Stimulated activated naive B cell treated with anti-CD40 and anti-IgM and Interleukin-4, amounts not matched to agents 10 μg/mL and 1 μg/mL and 100 μg/mL, for 72 hours (primary cell): Measurements from ENCODE around the gene COQ8B.
"Not testable (repeated sequence)": the region's sequence is repeated elsewhere in the genome, so short reads cannot be mapped to it uniquely, and the experiment has no call there.

Source experiments
- ATAC-seq, 2 donors: fragments of 150-1000 bp; cut with Tn5 transposase; replicated peaks; 2 replicates each; pipeline ENCODE4 v1.10.0; 2021; ENCODE audit warnings: moderate library complexity in 1 of 2
- DNase-seq: peaks from one replicate; pipeline ENCODE4 v3.0.0; 2021
- H3K27ac Mint-ChIP-seq: one replicate; pipeline ENCODE4 v1.8.0; 2022; ENCODE audit warnings: mild to moderate bottlenecking, mixed read lengths
- H3K27me3 Mint-ChIP-seq, 2 donors: one replicate each; pipeline ENCODE4 v1.8.0; 2022; ENCODE audit warnings: mixed read lengths in 2 of 2
- H3K36me3 Mint-ChIP-seq, 2 donors: one replicate each; pipeline ENCODE4 v1.8.0; 2022; ENCODE audit warnings: mixed read lengths in 2 of 2, mild to moderate bottlenecking in 1 of 2
- H3K4me1 Mint-ChIP-seq, 2 donors: one replicate each; pipeline ENCODE4 v1.8.0; 2022; ENCODE audit warnings: mixed read lengths in 2 of 2, mild to moderate bottlenecking in 1 of 2
- H3K4me3 Mint-ChIP-seq, 2 donors: one replicate each; pipeline ENCODE4 v1.8.0; 2022; ENCODE audit warnings: mild to moderate bottlenecking in 2 of 2, mixed read lengths in 2 of 2, moderate library complexity in 1 of 2
- H3K9me3 Mint-ChIP-seq, 2 donors: one replicate each; pipeline ENCODE4 v1.8.0; 2022; ENCODE audit warnings: mixed read lengths in 2 of 2, mild to moderate bottlenecking in 1 of 2

The COQ8B gene

DNA sequence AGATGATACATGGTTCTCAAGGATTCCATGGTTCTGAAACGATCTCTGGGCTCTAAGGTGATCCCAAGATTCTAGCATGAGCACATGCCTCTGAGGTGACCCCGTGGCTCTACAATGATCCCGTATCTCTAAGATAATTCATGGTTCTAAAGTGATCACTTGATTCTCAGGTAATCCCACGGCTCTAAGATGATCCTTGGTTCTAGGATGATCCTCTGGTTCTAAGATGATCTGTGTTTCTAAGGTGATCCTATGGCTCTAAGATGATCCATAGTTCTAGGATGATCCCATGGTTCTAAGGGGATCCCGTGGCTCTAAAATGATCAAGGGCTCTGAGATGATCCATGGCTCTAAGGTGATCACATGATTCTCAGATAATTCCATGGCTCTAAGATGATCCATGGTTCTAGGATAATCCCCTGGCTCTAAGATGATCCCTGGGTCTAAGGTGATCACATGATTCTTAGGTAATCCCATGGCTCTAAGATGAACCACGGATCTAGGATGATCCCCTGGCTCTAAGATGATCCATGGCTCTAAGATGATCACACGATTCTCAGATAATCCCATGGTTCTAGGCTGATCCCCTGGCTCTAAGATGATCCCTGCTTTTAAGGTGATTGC, 47.6 kb downstream of the COQ8B start:
- H3K4me1 Mint-ChIP-seq = peaks cover 2 to 7% of the 10 kb centered on the region in 2 donors
- H3K4me3 Mint-ChIP-seq = no peak overlapping the region
- H3K27ac Mint-ChIP-seq = no peak overlapping the region
- H3K36me3 Mint-ChIP-seq = peaks cover 36 to 44% of the 10 kb centered on the region in 2 donors
- no peak for ATAC-seq
- no peaks in the 10 kb centered on the region for H3K9me3 Mint-ChIP-seq
- no peaks in the 10 kb centered on the region for H3K27me3 Mint-ChIP-seq
- no peak for DNase-seq

DNA sequence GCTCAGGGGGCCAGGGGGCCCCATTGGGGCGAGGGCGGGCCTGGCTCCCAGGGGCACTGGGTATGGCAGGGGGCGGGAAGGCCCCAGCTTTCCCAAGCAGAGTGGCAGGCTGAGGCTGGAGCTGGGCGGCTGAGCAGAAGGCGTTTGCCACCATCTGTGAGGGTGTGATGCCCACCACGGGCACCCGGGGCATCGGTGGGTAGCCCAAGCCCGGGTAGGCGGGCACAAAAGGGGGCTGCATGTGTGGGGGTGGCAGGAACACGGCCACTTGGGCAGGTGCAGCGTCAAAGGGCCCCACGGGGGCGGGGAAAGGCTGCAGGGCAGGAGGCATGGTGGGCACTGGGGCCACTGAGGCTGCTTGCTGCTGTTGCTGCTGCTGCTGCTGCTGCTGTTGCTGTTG, 49.1 kb downstream of the COQ8B start:
- H3K4me1 Mint-ChIP-seq = peaks cover 14 to 22% of the 10 kb centered on the region in 2 donors
- no peak overlapping the region for H3K27ac Mint-ChIP-seq
- H3K36me3 Mint-ChIP-seq = peaks cover 36 to 44% of the 10 kb centered on the region in 2 donors
- ATAC-seq (no peak), DNase-seq (no peak)
- H3K9me3 Mint-ChIP-seq = no peaks in the 10 kb centered on the region
- H3K27me3 Mint-ChIP-seq = no peaks in the 10 kb centered on the region
- H3K4me3 Mint-ChIP-seq = no peak overlapping the region

GRCh38 chr19:40666803-40667438, 49.8 kb downstream of the COQ8B start:
- DNase-seq (no peak), ATAC-seq (no peak)
- peaks cover 14 to 24% of the 10 kb centered on the region in 2 donors for H3K4me1 Mint-ChIP-seq
- H3K27me3 Mint-ChIP-seq = no peaks in the 10 kb centered on the region
- no peak overlapping the region for H3K4me3 Mint-ChIP-seq
- H3K27ac Mint-ChIP-seq = no peak overlapping the region
- no peaks in the 10 kb centered on the region for H3K9me3 Mint-ChIP-seq
- H3K36me3 Mint-ChIP-seq = peaks cover 36 to 44% of the 10 kb centered on the region in 2 donors

GRCh38 chr19:40663695-40664692, 52.7 kb downstream of the COQ8B start:
- peak; percentile 24 to 26 for ATAC-seq
- Mint-ChIP-seq H3K27ac (peak overlapping the region; percentile 86), H3K4me1 (peaks cover 12 to 24% of the 10 kb centered on the region in 2 donors), H3K9me3 (no peaks in the 10 kb centered on the region), H3K27me3 (no peaks in the 10 kb centered on the region), H3K4me3 (peak overlapping the region; percentile 82 to 89), H3K36me3 (peaks cover 14 to 18% of the 10 kb centered on the region in 2 donors)
- DNase-seq = peak; percentile 23

DNA sequence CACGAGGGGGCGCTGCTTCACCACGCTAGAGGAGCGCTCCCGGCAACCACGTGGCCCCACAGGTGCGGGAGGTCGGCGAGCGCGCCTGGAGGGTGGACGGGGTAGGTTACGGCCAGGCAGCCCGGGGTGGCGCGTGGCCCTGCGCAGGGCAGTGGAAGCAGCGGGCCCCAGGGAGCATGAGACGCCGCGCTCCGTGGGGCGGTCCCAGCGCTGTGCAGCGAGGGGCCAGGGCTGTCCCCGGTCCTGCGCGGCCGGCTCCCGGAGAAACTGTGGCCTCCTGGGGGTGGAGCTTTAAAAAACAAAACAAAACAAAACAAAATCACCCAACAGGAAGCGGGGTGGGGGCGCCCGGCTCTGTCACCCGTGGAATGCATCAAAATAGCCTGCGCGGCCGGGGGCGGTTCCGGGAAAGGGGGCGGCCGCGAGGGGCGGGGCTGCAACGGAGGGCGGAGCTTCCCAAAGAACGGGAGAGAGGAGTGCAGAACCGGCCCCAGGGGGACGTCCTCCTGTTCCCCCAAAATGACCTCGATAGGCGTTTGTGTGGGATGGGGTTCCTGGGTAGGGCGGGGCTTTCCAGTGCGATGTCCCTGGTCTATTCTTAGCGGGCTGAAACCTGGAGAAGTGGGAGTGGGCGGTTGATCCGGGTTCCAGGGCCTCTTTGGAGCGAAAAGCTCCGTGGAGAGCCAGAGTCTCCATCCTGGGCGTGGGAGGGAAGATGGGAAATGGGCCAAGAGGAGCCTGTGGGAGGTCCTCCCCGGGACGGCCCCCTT, 53.6 kb downstream of the COQ8B start:
- Mint-ChIP-seq H3K27ac (peak overlapping the region; percentile 86), H3K4me1 (peaks cover 12 to 24% of the 10 kb centered on the region in 2 donors), H3K27me3 (no peaks in the 10 kb centered on the region), H3K9me3 (no peaks in the 10 kb centered on the region), H3K4me3 (peak overlapping the region; percentile 82 to 89), H3K36me3 (peaks cover 8 to 11% of the 10 kb centered on the region in 2 donors)
- ATAC-seq (peak; percentile 95 to 96), DNase-seq (peak; percentile 88)

DNA sequence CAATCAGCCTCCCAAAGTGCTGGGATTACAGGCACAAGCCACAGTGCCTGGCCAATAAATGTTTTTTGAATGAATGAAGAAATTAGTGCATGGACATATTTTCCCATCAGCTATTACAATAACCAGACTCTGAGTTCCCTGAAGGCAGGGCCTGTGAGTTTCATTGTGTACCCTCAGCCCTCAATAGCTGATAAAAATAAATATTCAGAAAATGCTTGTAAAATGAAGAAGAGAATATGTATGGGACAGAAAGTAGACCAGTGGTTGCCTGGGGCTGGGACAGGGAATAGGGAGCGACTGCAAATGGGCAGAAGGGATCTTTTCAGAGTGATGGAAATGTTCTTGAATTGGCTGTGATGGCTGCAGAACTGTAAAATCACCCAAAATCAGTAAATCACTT, 55.1 kb downstream of the COQ8B start:
- peak overlapping the region; percentile 25 for H3K27ac Mint-ChIP-seq

GRCh38 chr19:40659566-40659965, 57.1 kb downstream of the COQ8B start:
- Mint-ChIP-seq H3K27me3 (peaks cover 0 to 11% of the 10 kb centered on the region in 2 donors), H3K27ac (no peak overlapping the region)
- no peak for DNase-seq

More for the DNA sequence above, 55.1 kb downstream of the COQ8B start:
- Mint-ChIP-seq H3K4me1 (peaks cover 12 to 20% of the 10 kb centered on the region in 2 donors), H3K4me3 (peak overlapping the region in 1 of 2 donors; percentile 39), H3K27me3 (peaks cover 0 to 10% of the 10 kb centered on the region in 2 donors), H3K36me3 (peaks cover 0 to 2% of the 10 kb centered on the region in 2 donors), H3K9me3 (no peaks in the 10 kb centered on the region)
- DNase-seq (no peak), ATAC-seq (no peak)

DNA sequence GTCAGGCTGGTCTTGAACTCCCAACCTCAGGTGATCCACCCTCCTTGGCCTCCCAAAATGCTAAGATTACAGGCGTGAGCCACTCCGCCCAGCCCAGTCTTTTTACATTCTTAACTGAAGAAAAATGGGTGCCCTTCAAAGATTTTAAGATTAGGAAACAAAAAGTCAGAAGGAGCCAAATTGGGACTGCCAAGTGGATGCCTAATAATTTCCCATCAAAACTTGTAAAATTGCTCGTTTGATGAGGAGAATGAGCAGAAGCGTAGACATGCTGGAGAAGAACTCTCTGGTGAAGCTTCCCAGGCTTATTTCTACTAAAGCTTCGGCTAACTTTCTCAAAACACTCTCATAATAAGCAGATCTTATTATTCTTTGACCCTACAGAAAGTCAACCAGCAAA, 57.6 kb downstream of the COQ8B start:
- peaks cover 0 to 11% of the 10 kb centered on the region in 2 donors for H3K27me3 Mint-ChIP-seq
- ATAC-seq = no peak
- H3K9me3 Mint-ChIP-seq = no peaks in the 10 kb centered on the region
- H3K36me3 Mint-ChIP-seq = no peaks in the 10 kb centered on the region
- H3K4me3 Mint-ChIP-seq = no peak overlapping the region
- H3K4me1 Mint-ChIP-seq = peaks cover 12 to 18% of the 10 kb centered on the region in 2 donors
- DNase-seq = no peak
- H3K27ac Mint-ChIP-seq = no peak overlapping the region

More at GRCh38 chr19:40659566-40659965, 57.1 kb downstream of the COQ8B start:
- H3K4me3 Mint-ChIP-seq = no peak overlapping the region
- no peaks in the 10 kb centered on the region for H3K9me3 Mint-ChIP-seq
- H3K36me3 Mint-ChIP-seq = no peaks in the 10 kb centered on the region
- H3K4me1 Mint-ChIP-seq = peaks cover 12 to 18% of the 10 kb centered on the region in 2 donors
- ATAC-seq = no peak

- peaks cover 0 to 11% of the 10 kb centered on the region in 2 donors for H3K27me3 Mint-ChIP-seq
- no peaks in the 10 kb centered on the region for H3K9me3 Mint-ChIP-seq
- no peaks in the 10 kb centered on the region for H3K36me3 Mint-ChIP-seq
- H3K27ac Mint-ChIP-seq = peak overlapping the region; percentile 69
- H3K4me1 Mint-ChIP-seq = peaks cover 3 to 7% of the 10 kb centered on the region in 2 donors
- H3K4me3 Mint-ChIP-seq = no peak overlapping the region
- ATAC-seq (no peak), DNase-seq (no peak)
Observed at GRCh38 chr19:40658031-40658430, 58.7 kb downstream of the COQ8B start.

DNA sequence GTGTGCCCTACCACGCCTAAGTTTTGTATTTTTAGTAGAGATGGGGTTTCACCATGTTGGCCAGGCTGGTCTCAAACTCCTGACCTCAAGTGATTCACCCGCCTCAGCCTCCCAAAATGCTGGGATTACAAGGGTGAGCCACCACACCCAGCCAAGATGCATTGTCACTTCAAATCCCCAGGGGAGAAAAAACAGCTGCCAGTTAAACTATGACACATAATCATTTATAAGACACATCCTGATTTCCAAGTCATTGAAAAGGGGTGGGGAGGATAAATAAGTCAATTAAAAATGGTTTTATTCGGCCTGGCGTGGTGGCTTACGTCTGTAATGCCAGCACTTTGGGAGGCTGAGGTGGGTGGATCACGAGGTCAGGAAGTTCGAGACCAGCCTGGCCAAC, 61.0 kb downstream of the COQ8B start:
- H3K27ac Mint-ChIP-seq, H3K9me3 Mint-ChIP-seq, DNase-seq, H3K4me3 Mint-ChIP-seq, H3K4me1 Mint-ChIP-seq, ATAC-seq, H3K36me3 Mint-ChIP-seq: not testable (repeated sequence)
- peaks cover 0 to 11% of the 10 kb centered on the region in 2 donors for H3K27me3 Mint-ChIP-seq

DNA sequence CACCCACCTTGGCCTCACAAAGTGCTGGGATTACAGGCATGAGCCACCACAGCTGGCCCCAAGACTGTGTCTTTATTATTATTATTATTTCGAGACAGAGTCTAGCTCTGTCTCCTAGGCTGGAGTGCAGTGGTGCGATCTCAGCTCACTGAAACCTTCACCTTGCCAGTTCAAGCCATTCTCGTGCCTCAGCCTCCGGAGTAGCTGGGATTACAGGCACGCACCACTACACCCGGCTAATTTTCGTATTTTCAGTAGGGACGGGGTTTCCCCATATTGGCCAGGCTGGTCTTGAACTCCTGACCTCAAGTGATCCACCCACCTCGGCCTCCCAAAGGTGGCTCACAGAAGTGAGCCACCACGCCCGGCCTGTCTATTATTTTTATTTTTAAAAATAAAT, 64.4 kb downstream of the COQ8B start:
- not testable (repeated sequence) for H3K4me3 Mint-ChIP-seq, H3K9me3 Mint-ChIP-seq, H3K4me1 Mint-ChIP-seq, H3K36me3 Mint-ChIP-seq, H3K27me3 Mint-ChIP-seq, DNase-seq, H3K27ac Mint-ChIP-seq, ATAC-seq

DNA sequence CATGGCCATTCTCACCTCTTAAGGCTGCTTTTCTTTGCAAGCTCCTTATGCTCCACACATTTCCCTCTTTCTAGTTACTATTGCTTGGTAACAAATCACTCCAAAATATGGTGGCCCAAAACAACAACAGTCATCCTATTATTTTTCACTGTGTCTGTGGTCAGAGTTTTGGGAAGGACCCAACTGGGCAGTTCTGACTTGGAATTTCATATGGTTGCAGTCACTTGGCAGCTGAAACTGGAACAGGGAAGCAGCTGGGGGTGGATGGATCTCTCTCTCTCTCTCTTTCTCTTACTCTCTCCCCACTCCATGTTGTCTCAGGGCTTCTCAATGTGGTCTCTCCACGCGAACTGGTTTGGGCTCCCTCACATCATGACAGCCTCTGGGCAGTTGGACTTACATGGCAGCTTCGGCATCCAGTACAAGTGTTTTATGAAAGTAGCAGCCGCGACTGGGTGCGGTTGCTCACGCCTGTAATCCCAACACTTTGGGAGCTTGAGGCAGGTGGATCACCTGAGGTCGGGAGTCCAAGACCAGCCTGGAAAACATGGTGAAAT, 65.9 kb downstream of the COQ8B start:
- no peak overlapping the region for H3K27ac Mint-ChIP-seq
- H3K36me3 Mint-ChIP-seq = no peaks in the 10 kb centered on the region
- no peak for DNase-seq

GRCh38 chr19:40649903-40650675, 66.6 kb downstream of the COQ8B start:
- H3K36me3 Mint-ChIP-seq, H3K27ac Mint-ChIP-seq, ATAC-seq, H3K4me1 Mint-ChIP-seq, H3K4me3 Mint-ChIP-seq, H3K27me3 Mint-ChIP-seq, H3K9me3 Mint-ChIP-seq, DNase-seq: not testable (repeated sequence)

More for the DNA sequence above, 65.9 kb downstream of the COQ8B start:
- no peak for ATAC-seq
- Mint-ChIP-seq H3K4me3 (no peak overlapping the region), H3K27me3 (peaks cover 0 to 1% of the 10 kb centered on the region in 2 donors), H3K9me3 (peaks cover 3% of the 10 kb centered on the region in 2 donors), H3K4me1 (no peaks in the 10 kb centered on the region)
